ENCODE data around the gene FLYWCH1.
A peak's percentile ranks its signal among the peaks of the same experiment; 100 is the strongest.

Gene FLYWCH1

DNA sequence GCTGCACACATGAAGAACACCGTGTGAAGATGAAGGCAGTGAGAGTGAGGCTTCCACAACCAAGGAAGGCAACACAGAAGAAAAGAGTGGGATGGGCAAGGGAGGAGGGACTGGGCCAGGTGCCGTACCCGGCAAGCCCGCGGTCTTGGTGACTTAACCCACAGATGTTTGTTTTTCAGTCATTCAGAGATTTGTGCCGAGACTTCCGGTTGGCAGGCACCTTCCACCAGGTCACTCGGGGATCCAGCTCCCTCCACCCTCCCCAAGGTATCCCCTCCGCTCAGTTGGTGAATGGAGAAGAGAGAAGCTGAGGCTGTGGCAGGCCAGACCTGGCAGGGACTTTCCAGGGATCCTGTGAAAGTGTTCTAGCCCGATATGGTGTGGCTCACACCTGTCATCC lies 47.5 kb downstream of the FLYWCH1 start:
- peaks cover 35% of the 10 kb centered on the region for H3K27me3 ChIP-seq (ENCODE audit: low read depth, low read length)
- H3K4me3 ChIP-seq (ENCODE audit: low read depth in 1 of 2, low read length in 2 of 2): no peak overlapping the region
- H3K27ac ChIP-seq (ENCODE audit: low read length): no peak overlapping the region
- no peaks in the 10 kb centered on the region for H3K9me3 ChIP-seq (ENCODE audit: control insufficient read depth in 1 of 2, low read length in 2 of 2)
- H3K36me3 ChIP-seq (ENCODE audit: control insufficient read depth in 1 of 2, insufficient read depth in 2 of 2, low read length in 2 of 2): no peaks in the 10 kb centered on the region
- H3K4me1 ChIP-seq (ENCODE audit: control insufficient read depth in 1 of 2, insufficient read depth in 2 of 2, low read length in 2 of 2): peaks cover 0 to 17% of the 10 kb centered on the region in 2 donors

DNA sequence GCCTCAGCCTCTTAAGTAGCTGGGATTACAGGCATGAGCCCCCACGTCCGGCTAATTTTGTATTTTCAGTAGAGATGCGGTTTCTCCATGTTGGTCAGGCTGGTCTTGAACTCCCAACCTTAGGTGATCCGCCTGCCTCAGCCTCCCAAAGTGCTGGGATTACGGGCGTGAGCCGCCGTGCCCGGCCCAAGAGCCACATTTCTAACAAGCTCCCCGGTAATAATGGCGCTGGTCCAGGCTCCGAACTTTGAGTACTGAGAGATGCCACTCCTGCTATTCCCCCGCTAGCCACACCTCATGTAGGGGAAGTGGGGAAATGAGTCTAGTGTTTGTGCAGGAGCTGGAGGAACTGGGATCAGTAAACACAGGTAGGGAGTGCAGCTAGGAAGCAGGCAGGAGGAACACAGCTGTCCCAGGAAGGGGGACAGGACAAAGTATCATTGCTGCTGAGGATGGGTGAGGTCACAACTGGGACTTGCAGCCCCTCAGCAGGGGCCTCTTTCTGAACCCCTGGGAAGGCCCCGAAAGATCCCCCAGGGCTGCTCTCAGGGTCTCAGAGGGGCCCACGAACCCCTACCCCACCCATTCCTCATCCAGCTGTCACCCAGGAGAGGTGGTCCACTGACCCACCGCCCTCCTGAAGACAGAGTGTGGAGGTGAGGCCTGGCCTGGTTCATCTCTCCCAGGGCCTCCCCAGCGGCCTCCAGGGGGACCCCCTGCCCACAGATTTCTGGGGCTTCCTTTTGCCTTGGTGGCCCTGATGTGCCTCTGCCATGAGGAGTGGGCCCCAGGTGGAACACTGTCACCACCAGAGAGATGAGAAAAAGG lies 48.7 kb downstream of the FLYWCH1 start:
- Histone ChIP-seq H3K4me3 (ENCODE audit: low read depth in 1 of 2, low read length in 2 of 2) (no peak overlapping the region), H3K27ac (ENCODE audit: low read length) (no peak overlapping the region), H3K9me3 (ENCODE audit: control insufficient read depth in 1 of 2, low read length in 2 of 2) (no peaks in the 10 kb centered on the region), H3K36me3 (ENCODE audit: control insufficient read depth in 1 of 2, insufficient read depth in 2 of 2, low read length in 2 of 2) (no peaks in the 10 kb centered on the region), H3K27me3 (ENCODE audit: low read depth, low read length) (peaks cover 37% of the 10 kb centered on the region), H3K4me1 (ENCODE audit: control insufficient read depth in 1 of 2, insufficient read depth in 2 of 2, low read length in 2 of 2) (peaks cover 0 to 25% of the 10 kb centered on the region in 2 donors)

DNA sequence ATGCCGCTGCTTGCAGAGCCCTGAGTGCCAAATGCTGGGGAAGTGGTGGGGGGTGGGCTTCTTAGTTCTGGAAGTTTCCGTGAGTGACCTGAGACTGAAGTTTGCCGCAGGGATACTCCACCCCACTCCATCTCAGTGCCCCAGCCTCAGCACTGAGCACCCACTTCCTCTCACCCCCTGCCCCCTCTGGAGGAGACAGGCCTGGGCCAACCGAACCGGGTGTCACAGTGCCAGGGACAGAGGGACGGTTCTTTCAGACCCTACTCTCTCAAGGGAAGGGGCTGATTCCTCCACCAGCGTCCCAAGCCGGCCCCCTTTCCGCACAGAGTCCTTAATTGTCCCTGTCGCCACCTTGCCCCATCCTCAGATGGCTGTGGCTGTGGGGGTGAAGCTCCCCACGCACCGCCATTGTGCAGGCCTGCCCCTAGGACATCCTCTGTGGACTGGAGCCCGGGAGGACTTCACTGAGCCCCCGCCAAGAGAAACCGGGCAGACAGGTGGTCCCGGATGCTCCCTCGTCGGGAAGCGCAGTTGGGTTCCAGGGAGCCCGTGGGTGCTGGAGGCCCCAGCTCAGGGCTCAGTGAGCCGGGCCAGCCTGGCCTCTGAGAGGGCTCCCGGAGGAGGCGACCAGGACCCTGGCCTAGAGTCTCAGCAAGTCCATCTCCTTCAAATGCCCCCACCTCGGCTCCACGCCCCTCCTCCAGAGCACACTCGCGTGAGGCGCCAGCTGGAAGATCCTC lies 50.8 kb downstream of the FLYWCH1 start:
- peaks cover 46% of the 10 kb centered on the region for H3K27me3 ChIP-seq (ENCODE audit: low read depth, low read length)
- H3K27ac ChIP-seq (ENCODE audit: low read length): no peak overlapping the region
- H3K9me3 ChIP-seq (ENCODE audit: control insufficient read depth in 1 of 2, low read length in 2 of 2): no peaks in the 10 kb centered on the region
- H3K4me3 ChIP-seq (ENCODE audit: low read depth in 1 of 2, low read length in 2 of 2): no peak overlapping the region
- peaks cover 0 to 35% of the 10 kb centered on the region in 2 donors for H3K4me1 ChIP-seq (ENCODE audit: control insufficient read depth in 1 of 2, insufficient read depth in 2 of 2, low read length in 2 of 2)
- no peaks in the 10 kb centered on the region for H3K36me3 ChIP-seq (ENCODE audit: control insufficient read depth in 1 of 2, insufficient read depth in 2 of 2, low read length in 2 of 2)

DNA sequence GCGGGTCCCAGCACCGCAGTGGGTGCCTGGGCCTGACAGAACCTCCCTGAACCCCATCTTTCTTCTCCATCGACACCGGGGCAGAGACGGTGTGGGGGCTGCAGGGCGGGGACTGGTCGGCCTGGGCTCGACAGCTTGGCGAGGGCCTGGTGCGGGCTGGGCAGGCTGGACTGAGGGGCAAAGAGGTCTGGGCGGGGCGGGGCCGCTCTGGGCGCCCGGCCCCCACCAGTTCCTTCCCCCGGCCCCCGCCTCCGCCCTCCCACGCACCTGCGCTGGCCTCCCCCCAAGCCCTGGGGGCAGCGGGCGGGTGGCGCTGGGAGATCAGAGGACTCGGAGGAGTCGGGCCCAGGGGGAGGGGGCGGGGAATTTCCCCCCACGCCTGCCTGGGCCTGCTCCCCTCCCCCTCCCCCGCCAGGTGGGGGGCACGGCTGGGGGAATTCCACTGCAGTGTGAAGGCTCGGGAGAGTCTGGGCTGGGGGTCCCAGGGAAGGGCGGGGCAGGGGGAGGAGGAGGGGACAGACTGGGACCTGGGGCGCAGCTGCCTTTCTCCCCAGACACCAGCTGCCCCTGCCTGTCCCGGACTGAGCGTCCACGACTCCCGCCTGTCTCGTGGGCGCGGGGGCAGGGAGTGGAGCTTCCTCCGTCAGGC lies 51.5 kb downstream of the FLYWCH1 start:
- Histone ChIP-seq H3K4me3 (ENCODE audit: low read depth in 1 of 2, low read length in 2 of 2) (peak overlapping the region in 1 of 2 donors; percentile 56), H3K27ac (ENCODE audit: low read length) (no peak overlapping the region), H3K27me3 (ENCODE audit: low read depth, low read length) (peaks cover 52% of the 10 kb centered on the region), H3K9me3 (ENCODE audit: control insufficient read depth in 1 of 2, low read length in 2 of 2) (no peaks in the 10 kb centered on the region), H3K4me1 (ENCODE audit: control insufficient read depth in 1 of 2, insufficient read depth in 2 of 2, low read length in 2 of 2) (peaks cover 0 to 42% of the 10 kb centered on the region in 2 donors), H3K36me3 (ENCODE audit: control insufficient read depth in 1 of 2, insufficient read depth in 2 of 2, low read length in 2 of 2) (no peaks in the 10 kb centered on the region)

DNA sequence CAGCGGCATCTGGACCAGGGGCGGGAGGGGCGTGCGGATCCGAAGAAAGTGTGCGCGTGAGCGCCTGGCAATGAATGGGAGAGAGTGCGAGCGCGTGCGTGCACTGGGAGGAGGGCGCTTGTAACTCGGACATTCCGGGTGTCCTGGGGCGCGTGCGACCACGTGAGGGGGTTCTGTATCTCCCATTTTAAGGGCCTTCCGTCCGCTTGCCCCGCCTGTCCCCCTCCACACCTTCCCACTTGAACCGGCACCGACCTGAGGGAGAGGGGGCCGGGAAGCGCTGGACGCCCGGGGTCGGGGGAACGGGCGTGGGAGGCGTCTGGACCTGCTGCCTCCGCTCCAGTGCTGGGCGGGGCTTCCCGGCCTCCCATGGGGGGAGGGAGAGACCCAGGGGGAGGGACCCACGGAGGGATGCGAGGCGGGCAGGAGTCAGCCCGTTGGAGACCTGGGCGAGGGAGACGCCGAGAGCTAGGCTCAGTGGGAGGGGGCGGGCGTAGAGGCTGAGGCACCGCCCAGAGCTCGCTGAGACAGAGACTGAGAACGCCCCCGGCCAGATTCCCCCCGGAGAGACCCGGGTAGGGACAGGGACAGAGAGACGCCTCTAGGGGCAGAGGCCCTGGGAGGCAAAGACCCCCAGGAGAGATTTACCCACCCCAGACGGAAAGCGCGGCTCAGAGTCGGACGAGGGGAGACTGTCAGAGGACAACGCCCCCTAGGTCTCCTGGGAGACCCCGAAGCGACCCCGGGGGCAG lies 52.2 kb downstream of the FLYWCH1 start, which contains the start of gene KREMEN2:
Gene KREMEN2 (plus strand): TSS at position 553 of the 752 bp plus-strand sequence. CDS start 246 bp downstream, outside the sequence.
- H3K27ac ChIP-seq (ENCODE audit: low read length): no peak within 1 kb of the TSS
- H3K4me3 ChIP-seq (ENCODE audit: low read depth in 1 of 2, low read length in 2 of 2): peak within 1 kb of the TSS; percentile 3 to 56
- peaks cover 53% of the 10 kb centered on the region for H3K27me3 ChIP-seq (ENCODE audit: low read depth, low read length)
- H3K36me3 ChIP-seq (ENCODE audit: control insufficient read depth in 1 of 2, insufficient read depth in 2 of 2, low read length in 2 of 2): no peaks in the 10 kb centered on the region
- no peaks in the 10 kb centered on the region for H3K9me3 ChIP-seq (ENCODE audit: control insufficient read depth in 1 of 2, low read length in 2 of 2)
- H3K4me1 ChIP-seq (ENCODE audit: control insufficient read depth in 1 of 2, insufficient read depth in 2 of 2, low read length in 2 of 2): peaks cover 0 to 49% of the 10 kb centered on the region in 2 donors

DNA sequence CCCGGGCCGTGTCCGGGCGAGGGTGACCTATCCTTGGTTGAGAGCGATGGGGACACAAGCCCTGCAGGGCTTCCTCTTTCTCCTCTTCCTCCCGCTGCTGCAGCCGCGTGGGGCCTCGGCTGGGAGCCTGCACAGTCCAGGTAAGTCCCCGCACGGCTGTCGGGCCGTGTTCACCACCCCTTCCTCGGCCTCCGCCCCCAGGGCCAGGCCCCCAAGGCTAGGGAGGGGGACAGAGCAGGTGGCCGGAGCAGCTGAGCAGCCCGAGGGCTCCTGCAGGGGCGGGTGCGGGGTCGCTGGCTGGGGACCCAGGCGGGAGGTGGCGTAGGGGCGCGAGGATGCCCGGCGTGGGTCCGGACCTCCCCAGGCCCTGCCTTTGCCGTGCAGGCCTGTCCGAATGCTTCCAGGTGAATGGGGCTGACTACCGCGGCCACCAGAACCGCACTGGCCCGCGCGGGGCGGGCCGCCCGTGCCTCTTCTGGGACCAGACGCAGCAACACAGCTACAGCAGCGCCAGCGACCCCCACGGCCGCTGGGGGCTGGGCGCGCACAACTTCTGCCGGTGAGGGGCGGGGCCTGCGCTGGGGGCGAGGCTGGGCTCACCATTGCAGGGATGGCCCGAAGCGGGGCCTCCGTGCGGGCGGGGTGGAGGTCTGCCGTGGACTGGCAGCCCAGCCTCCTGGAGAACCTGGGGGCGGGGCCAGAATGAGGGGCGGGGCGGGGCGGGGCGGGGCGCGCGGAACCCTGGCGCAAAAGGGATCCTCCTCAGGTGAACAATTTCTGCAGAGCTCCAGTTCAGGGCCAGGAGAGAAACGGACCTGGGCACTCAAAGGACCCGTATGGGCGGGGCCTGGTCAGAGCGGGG lies 53.0 kb downstream of the FLYWCH1 start:
- no peaks in the 10 kb centered on the region for H3K9me3 ChIP-seq (ENCODE audit: control insufficient read depth in 1 of 2, low read length in 2 of 2)
- H3K27me3 ChIP-seq (ENCODE audit: low read depth, low read length): peaks cover 53% of the 10 kb centered on the region
- H3K4me1 ChIP-seq (ENCODE audit: control insufficient read depth in 1 of 2, insufficient read depth in 2 of 2, low read length in 2 of 2): peaks cover 0 to 53% of the 10 kb centered on the region in 2 donors
- no peak overlapping the region for H3K27ac ChIP-seq (ENCODE audit: low read length)
- no peaks in the 10 kb centered on the region for H3K36me3 ChIP-seq (ENCODE audit: control insufficient read depth in 1 of 2, insufficient read depth in 2 of 2, low read length in 2 of 2)
- H3K4me3 ChIP-seq (ENCODE audit: low read depth in 1 of 2, low read length in 2 of 2): peak overlapping the region; percentile 3 to 56

DNA sequence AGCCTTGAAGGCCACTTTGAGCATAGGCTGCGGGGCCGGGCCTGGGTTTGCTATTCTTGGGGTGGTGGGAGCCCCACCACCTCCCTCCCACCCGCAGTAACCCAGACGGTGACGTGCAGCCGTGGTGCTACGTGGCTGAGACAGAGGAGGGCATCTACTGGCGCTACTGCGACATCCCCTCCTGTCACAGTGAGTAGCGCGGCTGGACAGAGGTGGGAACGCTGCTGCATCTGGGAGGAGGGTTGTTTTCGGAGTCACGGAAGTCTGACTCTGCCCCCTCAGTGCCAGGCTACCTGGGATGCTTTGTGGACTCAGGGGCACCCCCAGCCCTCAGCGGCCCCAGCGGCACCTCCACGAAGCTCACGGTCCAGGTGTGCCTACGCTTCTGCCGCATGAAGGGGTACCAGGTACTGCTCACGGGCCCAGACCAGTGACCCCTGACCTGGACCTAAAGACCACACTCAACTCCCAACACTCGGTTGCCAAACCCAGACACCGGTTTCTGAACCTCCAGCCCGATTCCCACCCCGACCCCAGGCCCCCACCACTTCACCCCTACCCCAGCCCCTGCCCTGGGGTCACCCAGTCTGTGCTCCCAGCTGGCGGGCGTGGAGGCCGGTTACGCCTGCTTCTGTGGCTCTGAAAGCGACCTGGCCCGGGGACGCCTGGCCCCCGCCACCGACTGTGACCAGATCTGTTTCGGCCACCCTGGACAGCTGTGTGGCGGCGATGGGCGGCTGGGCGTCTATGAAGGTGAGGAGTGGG lies 54.5 kb downstream of the FLYWCH1 start:
- H3K27ac ChIP-seq (ENCODE audit: low read length): no peak overlapping the region
- peaks cover 3 to 58% of the 10 kb centered on the region in 2 donors for H3K4me1 ChIP-seq (ENCODE audit: control insufficient read depth in 1 of 2, insufficient read depth in 2 of 2, low read length in 2 of 2)
- no peaks in the 10 kb centered on the region for H3K9me3 ChIP-seq (ENCODE audit: control insufficient read depth in 1 of 2, low read length in 2 of 2)
- H3K36me3 ChIP-seq (ENCODE audit: control insufficient read depth in 1 of 2, insufficient read depth in 2 of 2, low read length in 2 of 2): no peaks in the 10 kb centered on the region
- H3K4me3 ChIP-seq (ENCODE audit: low read depth in 1 of 2, low read length in 2 of 2): peak overlapping the region in 1 of 2 donors; percentile 35
- H3K27me3 ChIP-seq (ENCODE audit: low read depth, low read length): peaks cover 49% of the 10 kb centered on the region

DNA sequence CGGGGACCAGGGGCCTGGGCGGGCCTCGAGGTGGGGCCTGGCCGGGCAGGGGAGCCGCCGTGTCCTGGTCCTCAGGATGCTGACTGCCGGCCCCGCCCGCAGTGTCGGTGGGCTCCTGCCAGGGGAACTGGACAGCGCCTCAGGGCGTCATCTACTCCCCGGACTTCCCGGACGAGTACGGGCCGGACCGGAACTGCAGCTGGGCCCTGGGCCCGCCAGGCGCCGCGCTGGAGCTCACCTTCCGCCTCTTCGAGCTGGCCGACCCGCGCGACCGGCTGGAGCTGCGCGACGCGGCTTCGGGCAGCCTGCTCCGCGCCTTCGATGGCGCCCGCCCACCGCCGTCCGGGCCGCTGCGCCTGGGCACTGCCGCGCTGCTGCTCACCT lies 55.1 kb downstream of the FLYWCH1 start:
- Histone ChIP-seq H3K4me3 (ENCODE audit: low read depth in 1 of 2, low read length in 2 of 2) (peak overlapping the region in 1 of 2 donors; percentile 35), H3K36me3 (ENCODE audit: control insufficient read depth in 1 of 2, insufficient read depth in 2 of 2, low read length in 2 of 2) (no peaks in the 10 kb centered on the region), H3K4me1 (ENCODE audit: control insufficient read depth in 1 of 2, insufficient read depth in 2 of 2, low read length in 2 of 2) (peaks cover 3 to 58% of the 10 kb centered on the region in 2 donors), H3K27ac (ENCODE audit: low read length) (no peak overlapping the region), H3K27me3 (ENCODE audit: low read depth, low read length) (peaks cover 49% of the 10 kb centered on the region), H3K9me3 (ENCODE audit: control insufficient read depth in 1 of 2, low read length in 2 of 2) (no peaks in the 10 kb centered on the region)

DNA sequence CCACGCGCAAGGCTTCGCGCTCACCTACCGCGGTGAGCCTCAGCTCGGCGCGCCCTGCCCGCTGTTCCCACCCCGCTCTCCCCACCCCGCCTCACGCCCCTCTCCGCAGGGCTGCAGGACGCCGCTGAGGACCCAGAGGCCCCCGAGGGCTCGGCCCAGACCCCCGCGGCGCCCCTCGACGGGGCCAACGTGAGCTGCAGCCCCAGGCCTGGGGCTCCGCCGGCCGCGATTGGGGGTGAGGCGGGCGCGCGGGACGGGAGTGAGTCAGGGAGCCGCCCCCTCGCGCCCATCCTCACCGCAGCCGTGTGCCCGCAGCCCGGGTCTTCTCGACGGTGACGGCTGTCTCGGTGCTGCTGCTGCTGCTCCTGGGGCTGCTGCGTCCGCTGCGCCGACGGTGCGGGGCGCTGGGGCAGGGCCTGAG lies 55.5 kb downstream of the FLYWCH1 start:
- Histone ChIP-seq H3K4me1 (ENCODE audit: control insufficient read depth in 1 of 2, insufficient read depth in 2 of 2, low read length in 2 of 2) (peaks cover 3 to 58% of the 10 kb centered on the region in 2 donors), H3K9me3 (ENCODE audit: control insufficient read depth in 1 of 2, low read length in 2 of 2) (no peaks in the 10 kb centered on the region), H3K27ac (ENCODE audit: low read length) (no peak overlapping the region), H3K4me3 (ENCODE audit: low read depth in 1 of 2, low read length in 2 of 2) (peak overlapping the region in 1 of 2 donors; percentile 35), H3K36me3 (ENCODE audit: control insufficient read depth in 1 of 2, insufficient read depth in 2 of 2, low read length in 2 of 2) (no peaks in the 10 kb centered on the region), H3K27me3 (ENCODE audit: low read depth, low read length) (peaks cover 45% of the 10 kb centered on the region)

Measured in muscle layer of duodenum (tissue), 2 donors.